ENCODE data around the gene ZNF564. TPM values are rescaled to one million over a fixed set of nuclear protein-coding genes. Genes with fewer than 3 reads are reported as not detected.

ZNF564 gene
- total RNA-seq, 4 donors from 2014 or later, result 19.4 to 27.3 (median 23.9) TPM

GRCh38 chr19:12484011-12484370, 67.3 kb downstream of the ZNF564 start:
- Histone ChIP-seq H3K9me3 (no peaks in the 10 kb centered on the region), H3K4me3 (replicated peaks in 1 of 3) (peak overlapping the region; percentile 63 to 90 (median 79)), H3K4me1 (peaks cover 20 to 23% of the 10 kb centered on the region in 2 donors), H3K36me3 (no peaks in the 10 kb centered on the region), H3K27me3 (no peaks in the 10 kb centered on the region), H3K27ac (peak overlapping the region in 2 of 3 donors; percentile 29 to 60)
- TF ChIP-seq, protein P1, sequence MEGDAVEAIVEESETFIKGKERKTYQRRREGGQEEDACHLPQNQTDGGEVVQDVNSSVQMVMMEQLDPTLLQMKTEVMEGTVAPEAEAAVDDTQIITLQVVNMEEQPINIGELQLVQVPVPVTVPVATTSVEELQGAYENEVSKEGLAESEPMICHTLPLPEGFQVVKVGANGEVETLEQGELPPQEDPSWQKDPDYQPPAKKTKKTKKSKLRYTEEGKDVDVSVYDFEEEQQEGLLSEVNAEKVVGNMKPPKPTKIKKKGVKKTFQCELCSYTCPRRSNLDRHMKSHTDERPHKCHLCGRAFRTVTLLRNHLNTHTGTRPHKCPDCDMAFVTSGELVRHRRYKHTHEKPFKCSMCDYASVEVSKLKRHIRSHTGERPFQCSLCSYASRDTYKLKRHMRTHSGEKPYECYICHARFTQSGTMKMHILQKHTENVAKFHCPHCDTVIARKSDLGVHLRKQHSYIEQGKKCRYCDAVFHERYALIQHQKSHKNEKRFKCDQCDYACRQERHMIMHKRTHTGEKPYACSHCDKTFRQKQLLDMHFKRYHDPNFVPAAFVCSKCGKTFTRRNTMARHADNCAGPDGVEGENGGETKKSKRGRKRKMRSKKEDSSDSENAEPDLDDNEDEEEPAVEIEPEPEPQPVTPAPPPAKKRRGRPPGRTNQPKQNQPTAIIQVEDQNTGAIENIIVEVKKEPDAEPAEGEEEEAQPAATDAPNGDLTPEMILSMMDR (IDR thresholded peaks at IDR 0.05), result no peak
- no peak for TF ChIP-seq POLR2A (IDR thresholded peaks at IDR 0.05)
- no peak for DNase-seq
- 1 to 2% methylated on average over 9 to 11 of the region's 13 CpGs for WGBS, 2 donors
- intact Hi-C loops (cut with DNase I), result no loop called here

- WGBS, 2 donors, result 61 to 72% methylated on average over 2 of the region's 2 CpGs
- Histone ChIP-seq H3K4me1 (peaks cover 33 to 35% of the 10 kb centered on the region in 2 donors), H3K4me3 (replicated peaks in 1 of 3) (no peak overlapping the region), H3K27me3 (no peaks in the 10 kb centered on the region), H3K9me3 (no peaks in the 10 kb centered on the region), H3K36me3 (no peaks in the 10 kb centered on the region), H3K27ac (no peak overlapping the region)
- intact Hi-C loops (cut with DNase I), result no loop called here
- no peak for DNase-seq
- TF ChIP-seq POLR2A (IDR thresholded peaks at IDR 0.05), result no peak
- TF ChIP-seq, protein P1 (IDR thresholded peaks at IDR 0.05), result no peak
These were observed 68.8 kb downstream of the ZNF564 start for GRCh38 chr19:12482509-12482886.

DNA sequence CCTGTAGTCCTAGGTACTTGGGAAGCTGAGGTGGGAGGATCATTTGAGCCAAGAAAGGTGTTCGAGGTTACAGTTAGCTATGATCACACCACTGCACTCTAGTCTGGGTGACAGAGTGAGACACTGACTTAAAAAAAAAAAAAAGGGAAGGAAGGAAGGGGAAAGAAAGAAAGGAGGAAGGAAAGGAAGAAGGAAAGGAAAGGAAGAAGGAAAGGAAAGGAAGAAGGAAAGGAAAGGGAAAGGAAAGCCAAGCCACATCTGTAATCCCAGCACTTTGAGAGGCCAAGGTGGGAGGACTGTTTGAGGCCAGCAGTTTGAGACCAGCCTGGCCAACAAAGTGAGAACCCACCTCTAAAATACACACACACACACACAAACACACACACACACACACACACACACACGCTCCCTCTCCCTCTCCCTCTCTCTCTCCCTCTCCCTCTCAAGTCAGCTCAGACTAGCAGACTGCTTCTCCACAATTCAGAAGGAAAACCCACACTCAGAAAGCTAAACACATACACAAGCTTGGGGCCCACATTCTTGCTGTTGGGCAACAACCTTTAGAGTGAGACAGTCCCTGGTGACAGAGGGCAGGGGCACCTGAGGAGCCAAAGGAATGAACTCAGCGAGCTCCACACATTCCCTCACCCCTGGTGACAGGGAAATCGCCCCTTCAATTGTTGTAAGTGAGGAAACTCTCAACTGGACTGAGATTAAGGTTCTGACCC, 69.3 kb downstream of the ZNF564 start:
- TF ChIP-seq, protein P1 (IDR thresholded peaks at IDR 0.05), result no peak
- no peak for TF ChIP-seq POLR2A (IDR thresholded peaks at IDR 0.05)
- Histone ChIP-seq H3K4me1 (peaks cover 33 to 35% of the 10 kb centered on the region in 2 donors), H3K9me3 (no peaks in the 10 kb centered on the region), H3K4me3 (replicated peaks in 1 of 3) (no peak overlapping the region), H3K36me3 (no peaks in the 10 kb centered on the region), H3K27me3 (no peaks in the 10 kb centered on the region), H3K27ac (no peak overlapping the region)
- DNase-seq, result no peak
- intact Hi-C loops (cut with DNase I), result no loop called here
- WGBS, 2 donors, result 74 to 80% methylated on average over 3 to 4 of the region's 4 CpGs

DNA sequence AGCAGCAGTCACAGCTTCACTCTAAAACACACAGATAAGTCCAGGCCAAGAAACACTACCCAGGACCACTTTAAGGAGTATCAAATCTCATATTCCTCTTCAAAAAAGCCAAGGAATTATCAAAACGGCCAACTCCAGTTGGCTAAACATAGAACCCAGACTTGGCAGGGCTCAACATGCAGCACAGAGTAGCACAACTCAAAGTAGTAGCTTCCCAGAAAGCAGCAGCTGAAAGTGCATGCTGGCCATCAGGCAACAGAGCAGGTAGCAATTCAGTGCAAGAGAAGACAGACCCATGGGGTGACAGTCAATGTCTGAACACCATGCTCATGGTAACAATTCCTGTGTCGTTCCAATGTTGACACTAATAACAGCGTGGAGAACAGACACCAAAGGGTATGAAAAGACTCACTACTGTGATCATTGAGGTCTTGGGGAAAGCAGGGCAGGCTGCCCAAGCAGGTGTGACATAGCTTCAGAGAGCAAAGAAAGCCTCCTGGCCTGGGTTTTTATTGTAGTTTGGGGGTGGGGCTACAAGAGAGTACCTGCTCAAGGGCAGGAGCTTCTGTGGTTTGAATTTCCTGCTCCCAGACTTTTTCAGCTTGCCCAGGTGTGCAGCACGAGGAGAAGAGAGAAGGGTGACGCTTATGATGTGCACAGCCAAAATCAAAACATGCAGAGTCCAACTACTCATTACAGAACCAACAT, 72.9 kb downstream of the ZNF564 start:
- 37 to 39% methylated on average over 5 of the region's 5 CpGs for WGBS, 2 donors
- Histone ChIP-seq H3K27me3 (no peaks in the 10 kb centered on the region), H3K4me1 (peaks cover 25% of the 10 kb centered on the region in 2 donors), H3K27ac (no peak overlapping the region), H3K4me3 (replicated peaks in 1 of 3) (no peak overlapping the region), H3K36me3 (no peaks in the 10 kb centered on the region), H3K9me3 (no peaks in the 10 kb centered on the region)
- no peak for TF ChIP-seq POLR2A (IDR thresholded peaks at IDR 0.05)
- TF ChIP-seq, protein P1 (IDR thresholded peaks at IDR 0.05), result no peak
- DNase-seq, result peak; percentile 56 to 60
- intact Hi-C loops (cut with DNase I), result no loop called here

Small RNAs within 50 kb of the gene (small RNA-seq; reads per million reads assigned to genes)
- gene MTCO1P27, result not detected
- not detected for gene PPIAP20

Other genes with a start within 250 kb of the ZNF564 start
- gene ZNF563, start 217.8 kb downstream of the ZNF564 start, total RNA-seq, result 10 to 100 TPM in 3 of 4 donors, 1 to 10 TPM in 1; 9.9 to 13.7 (median 11.7) TPM
- gene ZNF442, start 185.8 kb downstream of the ZNF564 start, total RNA-seq, result 1 to 10 TPM; 3.4 to 6.3 (median 4.3) TPM
- gene ZNF799, start 150.2 kb downstream of the ZNF564 start, total RNA-seq, result 1 to 10 TPM; 4.1 to 7.7 (median 5.8) TPM
- gene ZNF443, start 110.5 kb downstream of the ZNF564 start, total RNA-seq, result 1 to 10 TPM; 4.2 to 7.0 (median 5.0) TPM
- gene ZNF709, start 66.7 kb downstream of the ZNF564 start, total RNA-seq, result 1 to 10 TPM; 7.6 to 9.4 (median 8.7) TPM
- gene ZNF490, start 59.3 kb upstream of the ZNF564 start, total RNA-seq, result 10 to 100 TPM; 11.3 to 28.9 (median 17.5) TPM
- gene ZNF791, start 59.4 kb upstream of the ZNF564 start, total RNA-seq, result 10 to 100 TPM; 37.8 to 44.9 (median 39.5) TPM
- gene MAN2B1, start 115.3 kb upstream of the ZNF564 start, total RNA-seq, result 100 to 1,000 TPM in 1 of 4 donors, 10 to 100 TPM in 3; 38.0 to 106 (median 82.5) TPM
- gene WDR83, start 115.3 kb upstream of the ZNF564 start, total RNA-seq, result 10 to 100 TPM in 3 of 4 donors, 1 to 10 TPM in 1; 9.5 to 17.5 (median 14.3) TPM
- 100 to 1,000 TPM; 105 to 122 (median 115) TPM for gene DHPS, start 130.4 kb upstream of the ZNF564 start, total RNA-seq
- not detected for gene GNG14, start 136.5 kb upstream of the ZNF564 start, total RNA-seq
- 10 to 100 TPM in 2 of 4 donors, 1 to 10 TPM in 2; 5.9 to 13.7 (median 11.3) TPM for gene FBXW9, start 145.1 kb upstream of the ZNF564 start, total RNA-seq
- 10 to 100 TPM; 50.8 to 59.8 (median 54.8) TPM for gene TNPO2, start 172.4 kb upstream of the ZNF564 start, total RNA-seq
- gene TRIR, start 183.2 kb upstream of the ZNF564 start, total RNA-seq, result 100 to 1,000 TPM; 261 to 416 (median 329) TPM
- gene GET3, start 186.0 kb upstream of the ZNF564 start, total RNA-seq, result 10 to 100 TPM; 70.7 to 88.8 (median 83.3) TPM
- not detected for gene BEST2, start 200.3 kb upstream of the ZNF564 start, total RNA-seq
- gene HOOK2, start 224.1 kb upstream of the ZNF564 start, total RNA-seq, result 100 to 1,000 TPM; 128 to 145 (median 136) TPM
- 100 to 1,000 TPM; 111 to 393 (median 220) TPM for gene JUNB, start 240.0 kb upstream of the ZNF564 start, total RNA-seq